ENCODE data around the gene VSIR. TPM values are rescaled to one million over a fixed set of nuclear protein-coding genes. Genes with fewer than 3 reads are reported as not detected.

The VSIR gene
- total RNA-seq, 4 donors from 2014 or later = 54.3 to 77.0 (median 61.6) TPM

GRCh38 chr10:71783917-71784678 lies 10.8 kb upstream of the VSIR start:
- no peak overlapping the region for H3K4me3 ChIP-seq
- TF ChIP-seq EP300 (IDR thresholded peaks at IDR 0.05; ENCODE audit: low read depth) (no peak), POLR2A (IDR thresholded peaks at IDR 0.05) (no peak), CTCF (IDR thresholded peaks at IDR 0.05) (no peak), POLR2AphosphoS5 (IDR thresholded peaks at IDR 0.05) (no peak)
- WGBS, 2 donors (ENCODE audit: low coverage in 1 of 2) = 87 to 90% methylated on average over 2 to 17 of the region's 17 CpGs
- in situ Hi-C loops (cut with MboI; ENCODE audit: low pct_ligation_motif_present in 1 of 4, low pct_unique_long_range_greater_than_20kb in 1 of 4, low sequenced_read_pairs in 3 of 4) = no loop called here
- no peaks in the 10 kb centered on the region for H3K27me3 ChIP-seq
- H3K9me3 ChIP-seq = no peaks in the 10 kb centered on the region
- no peak for DNase-seq
- peaks cover 0 to 9% (median 0%) of the 10 kb centered on the region in 4 donors for H3K4me1 ChIP-seq
- no peaks in the 10 kb centered on the region for H3K36me3 ChIP-seq
- intact Hi-C loops (cut with DNase I; ENCODE audit: low total_unique reads) = no loop called here
- no peak overlapping the region for H3K27ac ChIP-seq

DNA sequence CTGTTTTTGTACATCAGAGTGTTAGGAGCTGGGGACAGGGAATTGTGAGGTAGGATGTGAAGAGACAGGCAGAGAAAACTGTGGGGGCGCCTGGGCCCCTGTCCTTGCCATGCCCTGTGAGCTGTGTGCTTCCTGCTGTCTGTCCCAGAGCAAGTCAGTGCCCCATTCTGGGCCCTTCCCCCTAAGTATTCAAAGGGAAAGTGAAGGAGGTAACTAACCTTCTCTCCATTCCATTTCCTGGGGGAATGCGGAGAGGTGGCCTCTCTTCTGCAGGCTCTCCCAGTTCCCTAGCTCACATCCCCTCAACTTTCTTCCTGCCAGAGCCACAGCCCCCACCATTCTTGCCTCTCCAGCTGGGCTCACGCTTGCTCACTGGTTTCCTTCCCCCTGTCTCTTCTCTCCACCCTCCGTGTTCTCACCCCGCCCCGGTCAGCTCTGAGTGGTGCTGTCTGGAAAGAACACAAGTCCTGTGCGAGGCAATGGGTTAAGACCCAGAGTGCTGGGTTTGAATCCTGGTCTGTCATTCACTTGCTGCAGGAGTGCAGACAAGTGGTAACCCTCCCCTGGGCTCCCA lies 9.7 kb upstream of the VSIR start:
- no peak overlapping the region for H3K4me3 ChIP-seq
- no peaks in the 10 kb centered on the region for H3K27me3 ChIP-seq
- intact Hi-C loops (cut with DNase I; ENCODE audit: low total_unique reads) = no loop called here
- no peaks in the 10 kb centered on the region for H3K9me3 ChIP-seq
- H3K36me3 ChIP-seq = no peaks in the 10 kb centered on the region
- H3K4me1 ChIP-seq = peaks cover 0 to 9% (median 0%) of the 10 kb centered on the region in 4 donors
- DNase-seq = no peak
- no peak overlapping the region for H3K27ac ChIP-seq
- in situ Hi-C loops (cut with MboI; ENCODE audit: low pct_ligation_motif_present in 1 of 4, low pct_unique_long_range_greater_than_20kb in 1 of 4, low sequenced_read_pairs in 3 of 4) = no loop called here
- 40 to 57% methylated on average over 6 to 7 of the region's 7 CpGs for WGBS, 2 donors (ENCODE audit: low coverage in 1 of 2)
- TF ChIP-seq POLR2A (IDR thresholded peaks at IDR 0.05) = no peak
- no peak for TF ChIP-seq EP300 (IDR thresholded peaks at IDR 0.05; ENCODE audit: low read depth)
- TF ChIP-seq POLR2AphosphoS5 (IDR thresholded peaks at IDR 0.05) = no peak
- TF ChIP-seq CTCF (IDR thresholded peaks at IDR 0.05) = no peak

- no peak for TF ChIP-seq EP300 (IDR thresholded peaks at IDR 0.05; ENCODE audit: low read depth)
- no peak for TF ChIP-seq POLR2AphosphoS5 (IDR thresholded peaks at IDR 0.05)
- TF ChIP-seq POLR2A (IDR thresholded peaks at IDR 0.05) = no peak
- TF ChIP-seq CTCF (IDR thresholded peaks at IDR 0.05) = no peak
- WGBS, 2 donors (ENCODE audit: low coverage in 1 of 2) = 74 to 100% methylated on average over 1 to 6 of the region's 6 CpGs
- no peak for DNase-seq
- H3K27me3 ChIP-seq = no peaks in the 10 kb centered on the region
- H3K9me3 ChIP-seq = no peaks in the 10 kb centered on the region
- in situ Hi-C loops (cut with MboI; ENCODE audit: low pct_ligation_motif_present in 1 of 4, low pct_unique_long_range_greater_than_20kb in 1 of 4, low sequenced_read_pairs in 3 of 4) = no loop called here
- no peak overlapping the region for H3K27ac ChIP-seq
- H3K4me1 ChIP-seq = peaks cover 0 to 9% (median 0%) of the 10 kb centered on the region in 4 donors
- H3K36me3 ChIP-seq = no peaks in the 10 kb centered on the region
- intact Hi-C loops (cut with DNase I; ENCODE audit: low total_unique reads) = no loop called here
- no peak overlapping the region for H3K4me3 ChIP-seq
Measured at GRCh38 chr10:71782221-71782916, 9.0 kb upstream of the VSIR start.

GRCh38 chr10:71780719-71781118 lies 7.4 kb upstream of the VSIR start:
- Histone ChIP-seq H3K27me3 (no peaks in the 10 kb centered on the region), H3K9me3 (no peaks in the 10 kb centered on the region), H3K4me1 (peaks cover 0 to 9% (median 2%) of the 10 kb centered on the region in 4 donors), H3K4me3 (no peak overlapping the region), H3K27ac (no peak overlapping the region), H3K36me3 (no peaks in the 10 kb centered on the region)
- intact Hi-C loops (cut with DNase I; ENCODE audit: low total_unique reads) = no loop called here
- no peak for DNase-seq
- TF ChIP-seq EP300 (IDR thresholded peaks at IDR 0.05; ENCODE audit: low read depth) = no peak
- in situ Hi-C loops (cut with MboI; ENCODE audit: low pct_ligation_motif_present in 1 of 4, low pct_unique_long_range_greater_than_20kb in 1 of 4, low sequenced_read_pairs in 3 of 4) = no loop called here
- WGBS, 2 donors (ENCODE audit: low coverage in 1 of 2) = 90 to 92% methylated on average over 8 to 9 of the region's 9 CpGs

All from transverse colon (tissue), 4 donors.